ENCODE results near the gene B4GALNT2. TPM values are rescaled to one million over a fixed set of nuclear protein-coding genes. Genes with fewer than 3 reads are reported as not detected.

The B4GALNT2 gene
- total RNA-seq, 1 experiment from 2014 or later, result 0.29 TPM

DNA sequence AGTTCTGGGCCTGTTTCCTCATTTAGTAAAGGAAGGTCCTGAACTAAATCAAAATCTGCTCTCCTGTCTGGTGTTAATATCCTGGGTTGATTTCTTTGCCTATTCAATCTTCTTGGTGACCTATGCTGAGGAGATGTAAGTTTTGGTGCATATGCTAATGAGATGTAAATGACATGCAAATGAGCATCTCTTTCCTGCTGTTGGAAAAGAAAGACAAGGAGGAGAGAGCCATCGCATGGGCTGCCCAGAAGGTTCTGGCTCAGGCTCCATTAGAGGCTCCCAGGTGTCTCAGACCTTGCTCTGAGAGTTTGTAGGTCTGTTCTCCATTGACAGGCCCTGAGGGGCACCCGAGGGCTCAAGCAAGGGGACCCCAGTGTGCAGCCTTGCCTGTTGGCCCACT, 81.3 kb downstream of the B4GALNT2 start:
- Histone ChIP-seq H3K9me2 (replicated peaks; ENCODE audit: low read length) (no peaks in the 10 kb centered on the region), H3K79me2 (ENCODE audit: low read length) (no peaks in the 10 kb centered on the region), H3K4me3 (ENCODE audit: low read length) (no peak overlapping the region), H3K36me3 (ENCODE audit: low read depth, low read length) (no peaks in the 10 kb centered on the region), H3K4me1 (ENCODE audit: insufficient read depth, low read length) (no peaks in the 10 kb centered on the region), H3K9ac (ENCODE audit: low read length) (no peak overlapping the region), H3K4me2 (ENCODE audit: low read length) (no peak overlapping the region), H3K27ac (ENCODE audit: low read length) (no peak overlapping the region), H3K9me3 (ENCODE audit: low read length) (no peaks in the 10 kb centered on the region), H2AFZ (ENCODE audit: low read length) (no peak overlapping the region), H3K27me3 (ENCODE audit: low read length) (no peaks in the 10 kb centered on the region), H4K20me1 (ENCODE audit: low read length) (no peaks in the 10 kb centered on the region), H3F3A (ENCODE audit: low read length, unreplicated experiment) (no peaks in the 10 kb centered on the region)
- no peak for DNase-seq
- CTCF ChIA-PET, result no interaction called here
- BruUV-seq (replicated peaks), result no TSS peak
- intact Hi-C loops (cut with micrococcal nuclease), result no loop called here
- TF ChIP-seq EZH2phosphoT487 (IDR thresholded peaks at IDR 0.05; ENCODE audit: borderline replicate concordance, low read length) (no peak), EZH2 (IDR thresholded peaks at IDR 0.05; ENCODE audit: low read length, unreplicated experiment) (no peak), CTCF (conservative IDR thresholded peaks at IDR 0.05; ENCODE audit: low read depth, low read length) (no peak)
- ATAC-seq, result no peak
- POLR2A ChIA-PET (ENCODE audit: unreplicated experiment), result no interaction called here

- DNase-seq, result no peak
- POLR2A ChIA-PET (ENCODE audit: unreplicated experiment), result interaction anchor here (0.5 kb wide), 1 partner anchor 26 kb away, joined by 4 read pairs; no protein-coding TSS in a partner anchor
- Histone ChIP-seq H3K9ac (ENCODE audit: low read length) (no peak overlapping the region), H3K27ac (ENCODE audit: low read length) (no peak overlapping the region), H3K9me3 (ENCODE audit: low read length) (no peaks in the 10 kb centered on the region), H2AFZ (ENCODE audit: low read length) (no peak overlapping the region), H3K79me2 (ENCODE audit: low read length) (no peaks in the 10 kb centered on the region), H3K4me3 (ENCODE audit: low read length) (no peak overlapping the region), H3K4me1 (ENCODE audit: insufficient read depth, low read length) (no peaks in the 10 kb centered on the region), H3K27me3 (ENCODE audit: low read length) (no peaks in the 10 kb centered on the region), H3K4me2 (ENCODE audit: low read length) (no peak overlapping the region), H4K20me1 (ENCODE audit: low read length) (no peaks in the 10 kb centered on the region), H3F3A (ENCODE audit: low read length, unreplicated experiment) (no peaks in the 10 kb centered on the region), H3K9me2 (replicated peaks; ENCODE audit: low read length) (no peaks in the 10 kb centered on the region), H3K36me3 (ENCODE audit: low read depth, low read length) (no peaks in the 10 kb centered on the region)
- ATAC-seq, result no peak
- no TSS peak for BruUV-seq (replicated peaks)
- intact Hi-C loops (cut with micrococcal nuclease), result no loop called here
- TF ChIP-seq EZH2 (IDR thresholded peaks at IDR 0.05; ENCODE audit: low read length, unreplicated experiment) (no peak), CTCF (conservative IDR thresholded peaks at IDR 0.05; ENCODE audit: low read depth, low read length) (no peak), EZH2phosphoT487 (IDR thresholded peaks at IDR 0.05; ENCODE audit: borderline replicate concordance, low read length) (no peak)
- CTCF ChIA-PET, result no interaction called here
Observed at GRCh38 chr17:49214676-49215360, 82.2 kb downstream of the B4GALNT2 start.

- Histone ChIP-seq H3F3A (ENCODE audit: low read length, unreplicated experiment) (no peaks in the 10 kb centered on the region), H2AFZ (ENCODE audit: low read length) (no peak overlapping the region), H3K27ac (ENCODE audit: low read length) (no peak overlapping the region), H3K79me2 (ENCODE audit: low read length) (no peaks in the 10 kb centered on the region), H3K4me3 (ENCODE audit: low read length) (no peak overlapping the region), H3K9me3 (ENCODE audit: low read length) (no peaks in the 10 kb centered on the region), H4K20me1 (ENCODE audit: low read length) (no peaks in the 10 kb centered on the region), H3K9me2 (replicated peaks; ENCODE audit: low read length) (no peaks in the 10 kb centered on the region), H3K4me1 (ENCODE audit: insufficient read depth, low read length) (no peaks in the 10 kb centered on the region), H3K36me3 (ENCODE audit: low read depth, low read length) (no peaks in the 10 kb centered on the region), H3K27me3 (ENCODE audit: low read length) (no peaks in the 10 kb centered on the region), H3K9ac (ENCODE audit: low read length) (no peak overlapping the region), H3K4me2 (ENCODE audit: low read length) (no peak overlapping the region)
- BruUV-seq (replicated peaks), result no TSS peak
- ChIA-PET CTCF (no interaction called here), POLR2A (ENCODE audit: unreplicated experiment) (no interaction called here)
- intact Hi-C loops (cut with micrococcal nuclease), result no loop called here
- TF ChIP-seq EZH2phosphoT487 (IDR thresholded peaks at IDR 0.05; ENCODE audit: borderline replicate concordance, low read length) (no peak), CTCF (conservative IDR thresholded peaks at IDR 0.05; ENCODE audit: low read depth, low read length) (no peak), EZH2 (IDR thresholded peaks at IDR 0.05; ENCODE audit: low read length, unreplicated experiment) (no peak)
- no peak for DNase-seq
- no peak for ATAC-seq
Observed at GRCh38 chr17:49216482-49216881, 83.9 kb downstream of the B4GALNT2 start.

Measured in PC-3 (cell line).